OCI-LY7 (cell line): ENCODE results near the gene TMEM151A. TPM values are rescaled to one million over a fixed set of nuclear protein-coding genes. Genes with fewer than 3 reads are reported as not detected.

Experiments used
- BruUV-seq: library from RNA; stranded (reverse); fragments of 400-500 nt; replicated peaks from 2 replicates; lab custom pipeline; 2021; lab: Mats Ljungman, UMichigan
- CTCF ChIA-PET: fragments of 300-600 bp; sonication (Branson Sonifier 250); formaldehyde crosslinking; loops from one replicate; lab custom pipeline; 2022; ENCODE audit warnings: antibody characterized with exemption; ENCODE audit not compliant: unreplicated experiment; lab: Charles Lee
- POLR2A ChIA-PET: fragments of 300-600 bp; sonication (Branson Sonifier 250); formaldehyde crosslinking; loops from one replicate; lab custom pipeline; 2022; ENCODE audit warnings: antibody characterized with exemption; lab: Charles Lee
- DNase-seq: peaks from one replicate; pipeline ENCODE4 v3.0.0-alpha.2; 2015; ENCODE audit warnings: low spot score
- H2AFZ ChIP-seq: fragments of 200-600 bp; sonication (generic), shearing (Covaris generic); 2 replicates; pipeline ENCODE4 v1.6.1; 2014; ENCODE audit warnings: mild to moderate bottlenecking, antibody characterized with exemption, low read length, moderate library complexity
- H3K27ac ChIP-seq: fragments of 200-600 bp; sonication (generic); 2 replicates; pipeline ENCODE4 v1.5.1; 2014; ENCODE audit warnings: mixed run types, low read depth, mild to moderate bottlenecking, moderate library complexity, low read length, inconsistent platforms; ENCODE audit not compliant: poor library complexity, severe bottlenecking
- H3K36me3 ChIP-seq: fragments of 200-600 bp; sonication (generic); 2 replicates; pipeline ENCODE4 v1.6.1; 2014; ENCODE audit warnings: mild to moderate bottlenecking, antibody characterized with exemption, low read length, moderate library complexity, mixed read lengths; ENCODE audit not compliant: insufficient read depth
- H3K4me1 ChIP-seq: fragments of 200-600 bp; sonication (generic); 2 replicates; pipeline ENCODE4 v1.5.1; 2014; ENCODE audit warnings: mild to moderate bottlenecking, low read length; ENCODE audit not compliant: insufficient read depth, poor library complexity, severe bottlenecking
- H3K4me2 ChIP-seq: fragments of 200-600 bp; sonication (generic); 2 replicates; pipeline ENCODE4 v1.6.1; 2014; ENCODE audit warnings: mild to moderate bottlenecking, low read length
- H3K4me3 ChIP-seq: fragments of 200-600 bp; sonication (generic); 2 replicates; pipeline ENCODE4 v1.5.1; 2014; ENCODE audit warnings: mild to moderate bottlenecking, low read depth, low read length; ENCODE audit not compliant: poor library complexity, severe bottlenecking
- H3K79me2 ChIP-seq: fragments of 200-600 bp; sonication (generic); 2 replicates; pipeline ENCODE4 v1.6.1; 2016; ENCODE audit warnings: low read depth, mild to moderate bottlenecking, low read length, moderate library complexity, mixed read lengths; ENCODE audit not compliant: insufficient read depth
- H3K9me2 ChIP-seq: fragments of 200-600 bp; sonication (generic); 2 replicates; pipeline ENCODE4 v1.6.1; 2016; ENCODE audit warnings: mild to moderate bottlenecking, low read length, mixed read lengths; ENCODE audit not compliant: insufficient read depth
- H3K9me3 ChIP-seq: fragments of 200-600 bp; sonication (generic); 2 replicates; pipeline ENCODE4 v1.6.1; 2014; ENCODE audit warnings: mild to moderate bottlenecking, mixed run types, low read length, mixed read lengths
- H4K20me1 ChIP-seq: fragments of 200-600 bp; sonication (generic); 2 replicates; pipeline ENCODE4 v1.6.1; 2014; ENCODE audit warnings: mild to moderate bottlenecking, antibody characterized with exemption, low read length, moderate library complexity, mixed read lengths; ENCODE audit not compliant: insufficient read depth
- EZH2phosphoT487 ChIP-seq: fragments of 200-600 bp; sonication (generic); IDR thresholded peaks from 2 replicates; pipeline ENCODE4 v1.6.1; 2018; ENCODE audit warnings: low read depth, borderline replicate concordance, mild to moderate bottlenecking, mixed run types, antibody characterized with exemption, low read length, moderate library complexity, mixed read lengths
- intact Hi-C: fragments of 100-400 bp; cut with micrococcal nuclease; formaldehyde crosslinking; loops from one replicate; pipeline ENCODE4 v1.10.0; 2022; ENCODE audit not compliant: unreplicated experiment
- total RNA-seq, 2 experiments: library from RNA; depleted of rRNA in 1 of 2; stranded (reverse); fragments of >200 nt in 1 of 2; shearing (Covaris generic) in 1 of 2; gene quantifications; 2 replicates each; pipeline ENCODE4 v1.2.3, GENCODE V29; 2014 to 2022
- TF ChIP-seq, protein P1 (sequence below): fragments of 200-600 bp; sonication (generic); conservative IDR thresholded peaks from 2 replicates; pipeline ENCODE4 v1.5.1; 2014; ENCODE audit warnings: mild to moderate bottlenecking, antibody characterized with exemption, low read length, moderate library complexity, mixed read lengths

TMEM151A gene
- total RNA-seq, 2 experiments from 2014 or later: not detected

GRCh38 chr11:66268952-66269905, 22.5 kb upstream of the TMEM151A start:
- BruUV-seq: TSS peak; percentile 72
- H3K4me2 ChIP-seq: peak overlapping the region; percentile 99
- ChIA-PET POLR2A (no interaction called here), CTCF (no interaction called here)
- peaks cover 24% of the 10 kb centered on the region for H3K4me1 ChIP-seq
- intact Hi-C loops: loop anchor here (1.0 to 5.0 kb wide), 3 partner anchors 13 to 412 kb away; partner anchors contain the start of genes BANF1, CFL1 and EIF1AD
- H3K9me3 ChIP-seq: no peaks in the 10 kb centered on the region
- H3K4me3 ChIP-seq: peak overlapping the region; percentile 100
- H3K79me2 ChIP-seq: peaks cover 24% of the 10 kb centered on the region
- H3K36me3 ChIP-seq: peaks cover 69% of the 10 kb centered on the region
- no peaks in the 10 kb centered on the region for H4K20me1 ChIP-seq
- DNase-seq: peak; percentile 44
- peak overlapping the region; percentile 84 for H3K27ac ChIP-seq
- TF ChIP-seq EZH2phosphoT487: no peak
- TF ChIP-seq, protein P1, sequence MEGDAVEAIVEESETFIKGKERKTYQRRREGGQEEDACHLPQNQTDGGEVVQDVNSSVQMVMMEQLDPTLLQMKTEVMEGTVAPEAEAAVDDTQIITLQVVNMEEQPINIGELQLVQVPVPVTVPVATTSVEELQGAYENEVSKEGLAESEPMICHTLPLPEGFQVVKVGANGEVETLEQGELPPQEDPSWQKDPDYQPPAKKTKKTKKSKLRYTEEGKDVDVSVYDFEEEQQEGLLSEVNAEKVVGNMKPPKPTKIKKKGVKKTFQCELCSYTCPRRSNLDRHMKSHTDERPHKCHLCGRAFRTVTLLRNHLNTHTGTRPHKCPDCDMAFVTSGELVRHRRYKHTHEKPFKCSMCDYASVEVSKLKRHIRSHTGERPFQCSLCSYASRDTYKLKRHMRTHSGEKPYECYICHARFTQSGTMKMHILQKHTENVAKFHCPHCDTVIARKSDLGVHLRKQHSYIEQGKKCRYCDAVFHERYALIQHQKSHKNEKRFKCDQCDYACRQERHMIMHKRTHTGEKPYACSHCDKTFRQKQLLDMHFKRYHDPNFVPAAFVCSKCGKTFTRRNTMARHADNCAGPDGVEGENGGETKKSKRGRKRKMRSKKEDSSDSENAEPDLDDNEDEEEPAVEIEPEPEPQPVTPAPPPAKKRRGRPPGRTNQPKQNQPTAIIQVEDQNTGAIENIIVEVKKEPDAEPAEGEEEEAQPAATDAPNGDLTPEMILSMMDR: peak; percentile 39; the same call in 1 of the 2 replicates
- no peaks in the 10 kb centered on the region for H3K9me2 ChIP-seq
- H2AFZ ChIP-seq: peak overlapping the region; percentile 72; the same call in 1 of the 2 replicates

- intact Hi-C loops: no loop called here
- Histone ChIP-seq H3K4me1 (peaks cover 24% of the 10 kb centered on the region), H3K27ac (no peak overlapping the region), H3K4me3 (no peak overlapping the region), H3K9me2 (no peaks in the 10 kb centered on the region), H2AFZ (no peak overlapping the region), H3K9me3 (no peaks in the 10 kb centered on the region), H3K79me2 (peaks cover 24% of the 10 kb centered on the region), H3K36me3 (peaks cover 60% of the 10 kb centered on the region), H4K20me1 (no peaks in the 10 kb centered on the region), H3K4me2 (no peak overlapping the region)
- POLR2A ChIA-PET: interaction anchor here (1.5 kb wide), 1 partner anchor 13 kb away, joined by 7 read pairs; no protein-coding TSS in a partner anchor
- BruUV-seq: no TSS peak
- CTCF ChIA-PET: no interaction called here
- TF ChIP-seq EZH2phosphoT487: no peak
- TF ChIP-seq, protein P1: no peak
- no peak for DNase-seq
Observed at GRCh38 chr11:66271816-66272215, 19.9 kb upstream of the TMEM151A start.

DNA sequence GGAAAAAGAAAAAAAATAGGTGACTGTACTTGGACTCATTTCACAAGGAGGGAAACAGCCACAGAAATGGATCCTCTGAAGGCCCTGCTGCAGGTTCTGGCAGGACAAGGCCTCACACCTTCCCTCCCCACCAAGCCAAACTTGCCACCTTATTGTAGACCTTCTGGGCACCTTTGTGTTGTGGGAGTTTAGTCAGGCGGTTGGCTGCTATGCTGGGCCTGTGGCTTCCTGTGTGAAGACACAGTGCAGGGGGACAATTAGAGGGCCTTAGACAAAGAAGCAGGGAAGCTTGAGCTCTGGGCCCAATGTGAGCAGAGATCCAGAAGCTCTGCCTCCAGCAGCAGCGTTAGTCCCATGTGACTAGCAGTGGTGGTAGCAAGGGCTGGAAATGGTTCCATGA, 19.1 kb upstream of the TMEM151A start:
- no TSS peak for BruUV-seq
- Histone ChIP-seq H3K4me1 (peaks cover 20% of the 10 kb centered on the region), H2AFZ (no peak overlapping the region), H3K9me2 (no peaks in the 10 kb centered on the region), H3K9me3 (no peaks in the 10 kb centered on the region), H3K4me3 (no peak overlapping the region), H3K79me2 (peaks cover 24% of the 10 kb centered on the region), H3K27ac (no peak overlapping the region), H3K36me3 (peaks cover 56% of the 10 kb centered on the region), H3K4me2 (no peak overlapping the region), H4K20me1 (no peaks in the 10 kb centered on the region)
- intact Hi-C loops: no loop called here
- no peak for TF ChIP-seq EZH2phosphoT487
- TF ChIP-seq, protein P1: no peak
- no peak for DNase-seq
- POLR2A ChIA-PET: no interaction called here
- CTCF ChIA-PET: no interaction called here
